Measurements from ENCODE around the gene TWF2. TPM values are rescaled to one million over a fixed set of nuclear protein-coding genes. Genes with fewer than 3 reads are reported as not detected.

TWF2 gene
- total and polyA plus RNA-seq, 2 donors from 2014 or later, result 44.0 to 59.9 TPM

DNA sequence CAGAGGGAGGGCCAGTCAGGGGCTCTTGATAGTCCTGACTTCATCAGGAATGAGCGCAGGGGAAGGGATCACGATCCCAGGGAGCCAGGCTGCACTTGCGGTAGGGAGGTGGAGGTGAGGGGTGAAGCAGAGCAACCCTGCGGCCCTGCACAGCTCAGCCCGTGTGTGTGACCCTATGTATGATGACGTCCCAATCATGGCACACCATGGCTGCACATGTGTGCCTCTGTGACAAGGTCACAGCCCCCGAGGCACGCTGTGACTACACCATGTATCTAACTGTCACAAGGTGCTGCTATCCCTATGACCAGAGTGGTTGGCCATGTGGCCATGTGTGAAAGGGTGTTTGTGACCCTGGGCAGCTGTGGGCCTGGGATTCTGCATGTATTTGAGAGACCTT is 54.3 kb downstream of the TWF2 start:
- FAIRE-seq (no peak), DNase-seq (no peak)
- no peaks in the 10 kb centered on the region for H3K9me3 ChIP-seq (ENCODE audit: control insufficient read depth in 2 of 3, insufficient read depth in 1 of 3, low read length in 3 of 3)
- H3K27ac ChIP-seq (ENCODE audit: low read depth in 2 of 2, low read length in 2 of 2), result no peak overlapping the region
- H3K27me3 ChIP-seq (ENCODE audit: control insufficient read depth, insufficient read depth, low read length), result no peaks in the 10 kb centered on the region
- no peak overlapping the region for H3K4me3 ChIP-seq (ENCODE audit: low read length in 3 of 3)
- no peak overlapping the region for H3K9ac ChIP-seq (ENCODE audit: low read length in 3 of 3)
- no peaks in the 10 kb centered on the region for H3K36me3 ChIP-seq (ENCODE audit: control insufficient read depth in 2 of 3, insufficient read depth in 3 of 3, low read length in 3 of 3)
- TF ChIP-seq, protein P1, sequence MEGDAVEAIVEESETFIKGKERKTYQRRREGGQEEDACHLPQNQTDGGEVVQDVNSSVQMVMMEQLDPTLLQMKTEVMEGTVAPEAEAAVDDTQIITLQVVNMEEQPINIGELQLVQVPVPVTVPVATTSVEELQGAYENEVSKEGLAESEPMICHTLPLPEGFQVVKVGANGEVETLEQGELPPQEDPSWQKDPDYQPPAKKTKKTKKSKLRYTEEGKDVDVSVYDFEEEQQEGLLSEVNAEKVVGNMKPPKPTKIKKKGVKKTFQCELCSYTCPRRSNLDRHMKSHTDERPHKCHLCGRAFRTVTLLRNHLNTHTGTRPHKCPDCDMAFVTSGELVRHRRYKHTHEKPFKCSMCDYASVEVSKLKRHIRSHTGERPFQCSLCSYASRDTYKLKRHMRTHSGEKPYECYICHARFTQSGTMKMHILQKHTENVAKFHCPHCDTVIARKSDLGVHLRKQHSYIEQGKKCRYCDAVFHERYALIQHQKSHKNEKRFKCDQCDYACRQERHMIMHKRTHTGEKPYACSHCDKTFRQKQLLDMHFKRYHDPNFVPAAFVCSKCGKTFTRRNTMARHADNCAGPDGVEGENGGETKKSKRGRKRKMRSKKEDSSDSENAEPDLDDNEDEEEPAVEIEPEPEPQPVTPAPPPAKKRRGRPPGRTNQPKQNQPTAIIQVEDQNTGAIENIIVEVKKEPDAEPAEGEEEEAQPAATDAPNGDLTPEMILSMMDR (IDR thresholded peaks at IDR 0.05; ENCODE audit: borderline replicate concordance, extremely low read depth, insufficient read depth), result no peak
- peaks cover 0 to 2% (median 0%) of the 10 kb centered on the region in 3 donors for H3K4me1 ChIP-seq (ENCODE audit: control insufficient read depth in 2 of 3, insufficient read depth in 2 of 3, low read depth in 1 of 3, low read length in 3 of 3)
- intact Hi-C loops (cut with DNase I), result no loop called here

DNA sequence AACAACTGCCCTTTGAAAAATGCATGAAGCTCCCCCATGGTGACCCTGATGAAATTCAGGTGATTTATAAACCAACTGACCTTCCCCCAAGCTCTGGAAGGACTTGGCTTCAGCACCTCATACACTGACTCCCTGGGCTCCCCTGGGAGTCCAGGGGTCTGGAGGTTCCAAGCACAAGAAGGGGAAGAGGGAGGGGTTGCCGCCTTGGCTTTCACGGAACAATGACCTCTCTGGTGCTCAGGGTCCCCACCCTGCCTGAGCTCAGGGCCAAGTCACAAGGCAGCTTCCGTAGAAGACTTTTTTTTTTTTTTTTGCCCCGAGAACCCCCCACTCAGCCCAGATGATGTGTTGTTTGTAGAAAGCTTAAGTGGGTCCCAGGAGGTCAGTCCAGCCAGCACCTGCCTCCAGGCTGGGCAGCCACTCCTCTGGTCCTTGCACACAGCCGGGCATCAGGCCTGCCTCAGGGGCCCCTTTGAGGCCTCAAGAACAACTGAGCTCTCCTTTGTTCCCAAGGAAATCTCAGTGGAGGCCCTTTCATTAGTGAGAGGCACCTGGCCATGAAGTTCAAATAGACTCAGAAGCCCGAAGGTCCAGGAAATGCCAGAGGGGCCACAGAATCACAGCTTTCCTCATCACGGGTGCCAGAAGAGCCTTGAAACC is 55.0 kb downstream of the TWF2 start:
- no peak overlapping the region for H3K4me3 ChIP-seq (ENCODE audit: low read length in 3 of 3)
- H3K27me3 ChIP-seq (ENCODE audit: control insufficient read depth, insufficient read depth, low read length), result no peaks in the 10 kb centered on the region
- TF ChIP-seq, protein P1 (IDR thresholded peaks at IDR 0.05; ENCODE audit: borderline replicate concordance, extremely low read depth, insufficient read depth), result no peak
- intact Hi-C loops (cut with DNase I), result no loop called here
- H3K36me3 ChIP-seq (ENCODE audit: control insufficient read depth in 2 of 3, insufficient read depth in 3 of 3, low read length in 3 of 3), result no peaks in the 10 kb centered on the region
- no peak overlapping the region for H3K27ac ChIP-seq (ENCODE audit: low read depth in 2 of 2, low read length in 2 of 2)
- H3K4me1 ChIP-seq (ENCODE audit: control insufficient read depth in 2 of 3, insufficient read depth in 2 of 3, low read depth in 1 of 3, low read length in 3 of 3), result no peaks in the 10 kb centered on the region
- DNase-seq (no peak), FAIRE-seq (no peak)
- H3K9me3 ChIP-seq (ENCODE audit: control insufficient read depth in 2 of 3, insufficient read depth in 1 of 3, low read length in 3 of 3), result no peaks in the 10 kb centered on the region
- H3K9ac ChIP-seq (ENCODE audit: low read length in 3 of 3), result no peak overlapping the region

DNA sequence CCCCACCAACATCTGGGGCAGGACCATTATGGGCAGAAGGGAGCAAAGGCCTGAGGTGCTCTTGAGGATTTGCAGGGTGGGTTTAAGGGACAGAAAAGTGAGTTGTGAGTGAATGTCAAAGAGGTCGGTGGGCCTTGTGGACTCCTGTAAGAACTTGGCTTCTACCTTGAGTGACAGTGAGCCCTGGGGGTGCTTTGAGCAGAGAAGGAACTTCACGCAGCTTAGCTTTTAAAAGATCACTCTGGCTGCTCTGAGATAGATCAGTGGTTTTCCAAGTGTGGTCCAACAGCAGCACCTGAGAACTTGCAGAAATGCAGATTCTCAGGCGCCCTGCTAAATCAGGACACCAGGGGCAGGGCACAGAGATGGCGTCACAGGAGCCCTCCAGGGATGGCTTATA is 56.3 kb downstream of the TWF2 start:
- FAIRE-seq, result no peak
- TF ChIP-seq, protein P1 (IDR thresholded peaks at IDR 0.05; ENCODE audit: borderline replicate concordance, extremely low read depth, insufficient read depth), result no peak
- no peaks in the 10 kb centered on the region for H3K4me1 ChIP-seq (ENCODE audit: control insufficient read depth in 2 of 3, insufficient read depth in 2 of 3, low read depth in 1 of 3, low read length in 3 of 3)
- no peak for DNase-seq
- no peak overlapping the region for H3K4me3 ChIP-seq (ENCODE audit: low read length in 3 of 3)
- no peak overlapping the region for H3K27ac ChIP-seq (ENCODE audit: low read depth in 2 of 2, low read length in 2 of 2)
- no peak overlapping the region for H3K9ac ChIP-seq (ENCODE audit: low read length in 3 of 3)
- no peaks in the 10 kb centered on the region for H3K36me3 ChIP-seq (ENCODE audit: control insufficient read depth in 2 of 3, insufficient read depth in 3 of 3, low read length in 3 of 3)
- intact Hi-C loops (cut with DNase I), result no loop called here
- no peaks in the 10 kb centered on the region for H3K27me3 ChIP-seq (ENCODE audit: control insufficient read depth, insufficient read depth, low read length)
- no peaks in the 10 kb centered on the region for H3K9me3 ChIP-seq (ENCODE audit: control insufficient read depth in 2 of 3, insufficient read depth in 1 of 3, low read length in 3 of 3)

DNA sequence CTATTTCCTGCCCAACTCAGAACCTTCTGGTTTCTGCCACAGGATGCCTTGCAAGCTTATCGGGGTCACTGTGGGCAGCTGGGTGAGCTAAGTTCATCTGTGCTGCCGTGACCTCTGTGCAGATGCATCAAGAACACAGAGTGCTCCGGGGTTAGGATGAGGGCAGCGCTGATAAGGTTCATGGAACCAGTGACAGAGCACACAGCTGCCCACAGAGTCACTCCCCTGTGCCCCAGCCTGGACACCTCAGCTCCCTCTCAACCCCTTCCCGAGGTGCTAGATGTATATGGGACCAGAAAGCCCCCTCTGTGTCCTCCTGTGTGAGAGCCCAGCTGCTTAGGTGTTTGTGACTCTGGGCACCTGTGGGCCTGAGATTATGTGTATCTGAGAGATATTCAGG is 56.8 kb downstream of the TWF2 start:
- TF ChIP-seq, protein P1 (IDR thresholded peaks at IDR 0.05; ENCODE audit: borderline replicate concordance, extremely low read depth, insufficient read depth), result no peak
- Histone ChIP-seq H3K4me3 (ENCODE audit: low read length in 3 of 3) (no peak overlapping the region), H3K9ac (ENCODE audit: low read length in 3 of 3) (no peak overlapping the region), H3K9me3 (ENCODE audit: control insufficient read depth in 2 of 3, insufficient read depth in 1 of 3, low read length in 3 of 3) (no peaks in the 10 kb centered on the region), H3K36me3 (ENCODE audit: control insufficient read depth in 2 of 3, insufficient read depth in 3 of 3, low read length in 3 of 3) (no peaks in the 10 kb centered on the region), H3K4me1 (ENCODE audit: control insufficient read depth in 2 of 3, insufficient read depth in 2 of 3, low read depth in 1 of 3, low read length in 3 of 3) (no peaks in the 10 kb centered on the region), H3K27ac (ENCODE audit: low read depth in 2 of 2, low read length in 2 of 2) (no peak overlapping the region), H3K27me3 (ENCODE audit: control insufficient read depth, insufficient read depth, low read length) (no peaks in the 10 kb centered on the region)
- no peak for DNase-seq
- FAIRE-seq, result no peak
- intact Hi-C loops (cut with DNase I), result no loop called here
